Measurements from ENCODE around the gene SUGT1. TPM values are rescaled to one million over a fixed set of nuclear protein-coding genes. Genes with fewer than 3 reads are reported as not detected.
"Not testable (repeated sequence)": the region's sequence is repeated elsewhere in the genome, so short reads cannot be mapped to it uniquely, and the experiment has no call there.

SUGT1 gene
- total and polyA plus RNA-seq, 10 of the 15 experiments (the other 5 are each of a cell fraction or from before 2014, with no cell fraction given): 46.7 to 122 (median 77.3) TPM

GRCh38 chr13:52617070-52618060 lies 35.3 kb upstream of the SUGT1 start (continued):
- TF ChIP-seq BCL3 (IDR thresholded peaks at IDR 0.05; ENCODE audit: borderline replicate concordance, insufficient read depth, low read depth, low read length, poor library complexity, severe bottlenecking) (peak; percentile 39), MAX (IDR thresholded peaks at IDR 0.05; ENCODE audit: low read depth, low read length) (peak; percentile 31; the same call in 1 of the 2 replicates), MTA2 (IDR thresholded peaks at IDR 0.05; ENCODE audit: low read depth) (peak; percentile 30; the same call in 1 of the 2 replicates), SUZ12 (IDR thresholded peaks at IDR 0.05; ENCODE audit: unreplicated experiment) (no peak), FOXK2 (IDR thresholded peaks at IDR 0.05) (0 out of 2 replicates have a peak, but pooled peaks have one; percentile 30), TBL1XR1 (IDR thresholded peaks at IDR 0.05; ENCODE audit: low read depth, low read length) (peak; percentile 71; the same call in 1 of the 2 replicates), EP300 (IDR thresholded peaks at IDR 0.05; ENCODE audit: borderline replicate concordance in 1 of 2, control insufficient read depth in 1 of 2, low read depth in 2 of 2, low read length in 2 of 2) (no peak; a peak in 1 of 4 replicates), GABPA (IDR thresholded peaks at IDR 0.05; ENCODE audit: low read depth) (peak; percentile 99), ZNF24 (IDR thresholded peaks at IDR 0.05) (peak; percentile 61), CBFB (IDR thresholded peaks at IDR 0.05; ENCODE audit: low read depth) (no peak), MEF2A (IDR thresholded peaks at IDR 0.05; ENCODE audit: insufficient read depth, low read depth, low read length) (peak; percentile 56; the same call in 1 of the 2 replicates), FOXM1 (IDR thresholded peaks at IDR 0.05; ENCODE audit: low read depth, low read length) (no peak), RCOR1 (conservative IDR thresholded peaks at IDR 0.05; ENCODE audit: low read depth, low read length) (no peak), ASH2L (IDR thresholded peaks at IDR 0.05; ENCODE audit: borderline replicate concordance, low read depth) (no peak), YBX1 (IDR thresholded peaks at IDR 0.05) (no peak), KAT2A (conservative IDR thresholded peaks at IDR 0.05; ENCODE audit: control insufficient read depth, low read depth, low read length) (no peak)

- SMC1A ChIA-PET (ENCODE audit: uncharacterized antibody, unreplicated experiment): interaction anchor here (0.6 to 1.7 kb wide), 4 partner anchors 8 to 519 kb away, joined by 3 to 5 read pairs (median 3); no protein-coding TSS in a partner anchor
- H3K9me3 ChIP-seq (replicated peaks; ENCODE audit: control insufficient read depth, insufficient read depth, low read length); intact Hi-C loops (cut with micrococcal nuclease; ENCODE audit: unreplicated experiment); POLR2A ChIA-PET; H3K4me1 ChIP-seq (ENCODE audit: control insufficient read depth, insufficient read depth, low read length); in situ Hi-C loops (cut with MboI); DNase-seq (ENCODE audit: low read depth, low spot score); H3K9ac ChIP-seq (ENCODE audit: control insufficient read depth, insufficient read depth, low read length); H2AFZ ChIP-seq (ENCODE audit: control insufficient read depth, low read depth, low read length); H4K20me1 ChIP-seq (ENCODE audit: control insufficient read depth, insufficient read depth); FAIRE-seq; H3K79me2 ChIP-seq (ENCODE audit: control insufficient read depth, insufficient read depth, low read length); H3K27me3 ChIP-seq (replicated peaks in 1 of 2; ENCODE audit: control insufficient read depth in 2 of 2, insufficient read depth in 2 of 2, low read length in 1 of 2); CTCF ChIA-PET; H3K27ac ChIP-seq (ENCODE audit: control insufficient read depth, insufficient read depth); H3K36me3 ChIP-seq (ENCODE audit: control insufficient read depth in 2 of 2, insufficient read depth in 2 of 2, low read length in 1 of 2); H3K4me3 ChIP-seq; H3K4me2 ChIP-seq (ENCODE audit: control insufficient read depth, insufficient read depth): not testable (repeated sequence)
- ATAC-seq: peak; percentile 87
- TSS peak; percentile 10 for BruUV-seq (replicated peaks)
- RAD21 ChIA-PET (ENCODE audit: unreplicated experiment): interaction anchor here (0.6 kb wide), 1 partner anchor 45 kb away, joined by 3 read pairs; no protein-coding TSS in a partner anchor
- WGBS (ENCODE audit: insufficient coverage, insufficient replicate concordance, low lambda C conversion rate, missing lambda C conversion rate): 53% methylated on average over 7 of the region's 7 CpGs
Measured at GRCh38 chr13:52631083-52631690, 21.4 kb upstream of the SUGT1 start.

All from GM12878 (cell line).